DND-41 (cell line): ENCODE measurements around the gene POLRMT.

Experiments
- ATAC-seq: fragments of 200-7000 bp; cut with Tn5 transposase; 3 replicates; pipeline ENCODE4 v1.9.1; 2021; ENCODE audit warnings: low read depth; ENCODE audit not compliant: insufficient read depth
- DNase-seq: peaks from one replicate; pipeline ENCODE4 v3.0.0-alpha.2; 2020
- H2AFZ ChIP-seq: 2 replicates; pipeline ENCODE4 v1.6.0; 2012; ENCODE audit warnings: low read depth, low read length
- H3K27ac ChIP-seq: 2 replicates; pipeline ENCODE4 v1.5.1; 2012; ENCODE audit warnings: low read length, inconsistent platforms
- H3K27me3 ChIP-seq: fragments of 200-600 bp; sonication (generic); 2 replicates; pipeline ENCODE4 v1.6.0; 2012; ENCODE audit warnings: low read length, mild to moderate bottlenecking, inconsistent platforms; ENCODE audit not compliant: insufficient read depth, poor library complexity
- H3K36me3 ChIP-seq: 2 replicates; pipeline ENCODE4 v1.5.1; 2012; ENCODE audit warnings: low read length, inconsistent platforms; ENCODE audit not compliant: insufficient read depth
- H3K4me1 ChIP-seq: 2 replicates; pipeline ENCODE4 v1.5.1; 2012; ENCODE audit warnings: mild to moderate bottlenecking, low read length; ENCODE audit not compliant: insufficient read depth
- H3K4me2 ChIP-seq: 2 replicates; pipeline ENCODE4 v1.6.0; 2012; ENCODE audit warnings: mild to moderate bottlenecking, moderate library complexity, low read length, inconsistent platforms; ENCODE audit not compliant: insufficient read depth
- H3K4me3 ChIP-seq, 2 experiments: fragments of 200-600 bp in 1 of 2; shearing (Covaris generic) in 1 of 2; 2 replicates each; pipeline ENCODE4 v1.5.1; 2012 to 2016; ENCODE audit warnings: inconsistent platforms in 2 of 2, low read length in 2 of 2, mild to moderate bottlenecking in 2 of 2, low read depth in 1 of 2, moderate library complexity in 1 of 2
- H3K79me2 ChIP-seq: 2 replicates; pipeline ENCODE4 v1.6.0; 2012; ENCODE audit warnings: low read length, inconsistent platforms; ENCODE audit not compliant: insufficient read depth
- H3K9ac ChIP-seq: 2 replicates; pipeline ENCODE4 v1.6.0; 2012; ENCODE audit warnings: low read depth, mild to moderate bottlenecking, inconsistent platforms, low read length, moderate library complexity
- H3K9me3 ChIP-seq: 2 replicates; pipeline ENCODE4 v1.5.1; 2012; ENCODE audit warnings: low read length, moderate library complexity, mild to moderate bottlenecking, inconsistent platforms; ENCODE audit not compliant: insufficient read depth, severe bottlenecking
- H4K20me1 ChIP-seq: 2 replicates; pipeline ENCODE4 v1.6.0; 2012; ENCODE audit warnings: low read length; ENCODE audit not compliant: insufficient read depth
- CTCF ChIP-seq: IDR thresholded peaks from 2 replicates; pipeline ENCODE4 v1.5.1; 2012; ENCODE audit warnings: borderline replicate concordance, low read length, moderate library complexity, mild to moderate bottlenecking; ENCODE audit not compliant: poor library complexity, severe bottlenecking; ENCODE audit errors: extremely low read depth
- EZH2 ChIP-seq: IDR thresholded peaks from 3 replicates; pipeline ENCODE4 v1.6.1; 2012; ENCODE audit warnings: borderline replicate concordance, low read depth, mild to moderate bottlenecking, moderate library complexity, low read length, inconsistent platforms; ENCODE audit not compliant: severe bottlenecking

The POLRMT gene

GRCh38 chr19:570251-570686, 63.1 kb downstream of the POLRMT start:
- Histone ChIP-seq H3K4me2 (no peak overlapping the region), H3K9ac (no peak overlapping the region), H3K36me3 (peaks cover 17% of the 10 kb centered on the region), H3K9me3 (no peaks in the 10 kb centered on the region), H3K79me2 (peaks cover 29% of the 10 kb centered on the region), H2AFZ (no peak overlapping the region), H4K20me1 (peaks cover 21% of the 10 kb centered on the region), H3K4me1 (peaks cover 25% of the 10 kb centered on the region), H3K27ac (no peak overlapping the region), H3K27me3 (no peaks in the 10 kb centered on the region), H3K4me3 (no peak overlapping the region)
- TF ChIP-seq CTCF: no peak
- TF ChIP-seq EZH2: no peak
- DNase-seq (no peak), ATAC-seq (no peak)

GRCh38 chr19:567296-567900, 65.9 kb downstream of the POLRMT start:
- H3K4me3 ChIP-seq: no peak overlapping the region
- no peak for ATAC-seq
- TF ChIP-seq CTCF (no peak), EZH2 (no peak)

More at GRCh38 chr19:567296-567900, 65.9 kb downstream of the POLRMT start:
- no peak for DNase-seq
- no peak overlapping the region for H3K9ac ChIP-seq
- H3K4me1 ChIP-seq: 0 out of 2 replicates have a peak, but pooled peaks cover 5% of the 10 kb centered on the region
- H3K36me3 ChIP-seq: peaks cover 15% of the 10 kb centered on the region; the same call in 1 of the 2 replicates
- no peak overlapping the region for H3K27ac ChIP-seq
- no peaks in the 10 kb centered on the region for H3K79me2 ChIP-seq
- H4K20me1 ChIP-seq: no peaks in the 10 kb centered on the region
- H2AFZ ChIP-seq: no peak overlapping the region
- no peaks in the 10 kb centered on the region for H3K9me3 ChIP-seq
- H3K27me3 ChIP-seq: no peaks in the 10 kb centered on the region
- no peak overlapping the region for H3K4me2 ChIP-seq
